Coronary artery (tissue), 2 donors: ENCODE measurements around the gene SENP1.

Experiments used
- DNase-seq: peaks from one replicate; pipeline ENCODE4 v3.0.0-alpha.2; 2017; ENCODE audit warnings: low spot score
- H3K27ac ChIP-seq, 2 donors: fragments of 200-600 bp; sonication (generic); one replicate each; pipeline ENCODE4 v1.5.1; 2016 to 2019
- H3K4me3 ChIP-seq: fragments of 200-600 bp; sonication (generic); 2 replicates; pipeline ENCODE4 v1.5.1; 2016; ENCODE audit warnings: mild to moderate bottlenecking, moderate library complexity
- CTCF ChIP-seq: fragments of 200-600 bp; sonication (generic); IDR thresholded peaks from one replicate; pipeline ENCODE4 v1.5.1; 2019; ENCODE audit warnings: antibody characterized with exemption

SENP1 gene

GRCh38 chr12:48077111-48077510 is 28.8 kb downstream of the SENP1 start:
- DNase-seq = no peak
- H3K4me3 ChIP-seq = no peak overlapping the region
- H3K27ac ChIP-seq = no peak overlapping the region
- no peak for TF ChIP-seq CTCF

DNA sequence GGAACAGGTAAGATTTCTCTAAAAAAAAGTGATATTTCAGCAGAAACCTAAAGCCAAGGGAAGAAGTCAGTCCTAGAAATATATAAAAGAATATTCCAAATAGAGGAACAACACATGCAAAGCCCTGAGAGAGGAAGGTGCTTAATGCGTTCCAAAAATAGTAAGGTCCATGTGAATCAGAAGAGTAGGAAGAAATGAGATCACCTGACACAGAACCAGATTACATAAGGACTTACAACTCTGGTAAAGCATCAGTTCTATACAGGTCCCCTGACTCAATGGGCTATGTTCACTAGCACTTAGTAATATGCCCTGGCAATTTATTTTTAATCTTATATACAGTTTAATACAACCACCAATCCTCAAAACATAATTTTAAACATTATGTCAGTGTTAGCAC is 30.0 kb downstream of the SENP1 start:
- no peak for TF ChIP-seq CTCF
- no peak overlapping the region for H3K27ac ChIP-seq
- no peak for DNase-seq
- no peak overlapping the region for H3K4me3 ChIP-seq

DNA sequence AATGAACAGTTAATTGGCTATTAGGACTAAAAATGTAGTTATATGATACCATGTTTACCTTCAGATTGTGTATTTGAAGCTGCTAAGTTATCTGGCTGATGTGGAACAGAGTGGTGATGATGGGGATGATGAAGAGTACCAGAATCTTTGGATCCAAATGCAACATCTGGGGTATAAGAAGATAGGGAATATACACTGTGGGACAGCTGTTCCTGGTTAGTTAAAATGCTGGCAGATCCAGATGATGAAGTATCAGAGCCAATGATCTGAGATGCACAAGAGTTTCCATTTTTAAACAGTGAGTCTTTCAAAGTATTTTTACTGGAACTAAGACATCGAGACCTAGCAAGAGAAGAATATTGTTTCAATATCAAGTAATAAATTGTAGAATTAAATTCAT is 31.6 kb downstream of the SENP1 start:
- no peak for TF ChIP-seq CTCF
- DNase-seq = no peak
- H3K27ac ChIP-seq = no peak overlapping the region
- no peak overlapping the region for H3K4me3 ChIP-seq

DNA sequence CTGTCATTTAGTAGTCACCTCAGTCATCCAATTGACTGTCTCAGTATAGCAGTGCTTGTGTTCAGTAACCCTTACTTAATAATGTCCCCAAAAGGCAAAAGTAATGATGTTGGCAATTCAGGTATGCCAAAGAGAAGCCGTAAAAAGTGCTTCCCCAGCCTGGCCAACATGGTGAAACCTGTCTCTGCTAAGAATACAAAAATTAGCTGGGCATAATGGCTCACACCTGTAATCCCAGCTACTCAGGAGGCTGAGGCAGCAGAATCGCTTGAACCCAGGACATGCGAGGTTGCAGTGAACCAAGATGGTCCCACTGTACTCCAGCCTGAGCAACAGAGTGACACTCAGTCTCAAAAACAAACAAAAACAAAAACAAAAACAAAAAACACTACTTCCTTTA is 33.6 kb downstream of the SENP1 start:
- H3K27ac ChIP-seq = no peak overlapping the region
- DNase-seq = no peak
- no peak for TF ChIP-seq CTCF
- H3K4me3 ChIP-seq = no peak overlapping the region

DNA sequence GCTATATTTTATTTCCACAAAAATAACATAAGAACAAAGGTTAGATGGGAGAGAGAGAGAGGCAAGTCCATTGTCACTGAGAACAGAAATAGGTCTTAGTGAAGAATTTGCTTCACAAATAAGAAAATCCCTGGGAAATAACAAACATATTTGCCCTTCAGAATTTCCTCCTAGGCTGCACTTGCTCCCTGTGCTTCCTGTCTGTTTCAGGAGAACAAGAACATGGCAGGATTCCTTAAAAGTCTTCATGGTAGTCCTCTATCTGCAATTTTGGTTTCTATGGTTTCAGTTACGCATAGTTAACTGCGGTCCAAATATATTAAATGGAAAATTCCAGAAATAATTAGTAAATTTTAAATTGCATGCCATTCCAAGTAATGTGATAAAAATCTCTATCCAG is 34.1 kb downstream of the SENP1 start:
- Histone ChIP-seq H3K4me3 (no peak overlapping the region), H3K27ac (no peak overlapping the region)
- TF ChIP-seq CTCF = no peak
- DNase-seq = no peak

DNA sequence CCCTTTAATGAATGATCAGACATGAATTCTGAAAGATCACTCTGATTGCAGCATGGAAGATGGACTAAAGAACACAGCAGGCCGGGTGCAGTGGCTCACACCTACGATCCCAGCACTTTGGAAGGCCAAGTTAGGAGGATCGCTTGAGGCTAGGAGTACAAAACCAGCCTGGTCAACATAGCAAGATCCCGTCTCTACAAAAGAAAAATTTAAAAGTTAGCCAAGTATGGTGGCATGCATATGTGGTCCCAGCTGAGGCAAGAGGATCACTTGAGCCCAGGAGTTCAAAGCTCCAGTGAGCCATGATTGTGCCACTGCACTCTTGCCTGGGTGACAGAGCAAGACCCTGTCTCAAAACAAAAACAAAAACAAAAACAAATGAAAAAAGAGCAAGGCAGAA is 35.1 kb downstream of the SENP1 start:
- H3K27ac ChIP-seq = no peak overlapping the region
- DNase-seq = no peak
- no peak overlapping the region for H3K4me3 ChIP-seq
- TF ChIP-seq CTCF = no peak

GRCh38 chr12:48070033-48070432 is 35.8 kb downstream of the SENP1 start:
- DNase-seq = no peak
- Histone ChIP-seq H3K4me3 (no peak overlapping the region), H3K27ac (no peak overlapping the region)
- TF ChIP-seq CTCF = no peak
